ENCODE results near the gene RAB8B. TPM values are rescaled to one million over a fixed set of nuclear protein-coding genes. Genes with fewer than 3 reads are reported as not detected.

RAB8B gene
- total RNA-seq, 4 donors from 2014 or later: 26.1 to 48.1 (median 33.0) TPM

- no peak overlapping the region for H3K27ac ChIP-seq
Observed at GRCh38 chr15:63256433-63257274, 67.2 kb downstream of the RAB8B start.

GRCh38 chr15:63258658-63259057 lies 69.3 kb downstream of the RAB8B start:
- TF ChIP-seq, protein P1, sequence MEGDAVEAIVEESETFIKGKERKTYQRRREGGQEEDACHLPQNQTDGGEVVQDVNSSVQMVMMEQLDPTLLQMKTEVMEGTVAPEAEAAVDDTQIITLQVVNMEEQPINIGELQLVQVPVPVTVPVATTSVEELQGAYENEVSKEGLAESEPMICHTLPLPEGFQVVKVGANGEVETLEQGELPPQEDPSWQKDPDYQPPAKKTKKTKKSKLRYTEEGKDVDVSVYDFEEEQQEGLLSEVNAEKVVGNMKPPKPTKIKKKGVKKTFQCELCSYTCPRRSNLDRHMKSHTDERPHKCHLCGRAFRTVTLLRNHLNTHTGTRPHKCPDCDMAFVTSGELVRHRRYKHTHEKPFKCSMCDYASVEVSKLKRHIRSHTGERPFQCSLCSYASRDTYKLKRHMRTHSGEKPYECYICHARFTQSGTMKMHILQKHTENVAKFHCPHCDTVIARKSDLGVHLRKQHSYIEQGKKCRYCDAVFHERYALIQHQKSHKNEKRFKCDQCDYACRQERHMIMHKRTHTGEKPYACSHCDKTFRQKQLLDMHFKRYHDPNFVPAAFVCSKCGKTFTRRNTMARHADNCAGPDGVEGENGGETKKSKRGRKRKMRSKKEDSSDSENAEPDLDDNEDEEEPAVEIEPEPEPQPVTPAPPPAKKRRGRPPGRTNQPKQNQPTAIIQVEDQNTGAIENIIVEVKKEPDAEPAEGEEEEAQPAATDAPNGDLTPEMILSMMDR (IDR thresholded peaks at IDR 0.05): no peak
- TF ChIP-seq POLR2AphosphoS5 (IDR thresholded peaks at IDR 0.05) (no peak), EP300 (IDR thresholded peaks at IDR 0.05) (no peak), POLR2A (IDR thresholded peaks at IDR 0.05) (no peak)
- no peak overlapping the region for H3K27ac ChIP-seq
- H3K36me3 ChIP-seq: peaks cover 0 to 52% of the 10 kb centered on the region in 2 donors
- no peaks in the 10 kb centered on the region for H3K9me3 ChIP-seq
- no peak for ATAC-seq
- H3K4me1 ChIP-seq: peaks cover 0 to 7% (median 3%) of the 10 kb centered on the region in 3 donors
- 73 to 80% methylated on average over 2 of the region's 2 CpGs for WGBS, 2 donors (ENCODE audit: low coverage in 1 of 2)
- H3K27me3 ChIP-seq: no peaks in the 10 kb centered on the region
- no peak overlapping the region for H3K4me3 ChIP-seq

More at GRCh38 chr15:63256433-63257274, 67.2 kb downstream of the RAB8B start:
- H3K4me3 ChIP-seq: no peak overlapping the region
- ATAC-seq: no peak
- 55 to 58% methylated on average over 5 of the region's 5 CpGs for WGBS, 2 donors (ENCODE audit: low coverage in 1 of 2)
- H3K36me3 ChIP-seq: peaks cover 0 to 47% of the 10 kb centered on the region in 2 donors
- peaks cover 0 to 7% (median 3%) of the 10 kb centered on the region in 3 donors for H3K4me1 ChIP-seq
- H3K9me3 ChIP-seq: no peaks in the 10 kb centered on the region
- H3K27me3 ChIP-seq: no peaks in the 10 kb centered on the region
- TF ChIP-seq, protein P1 (IDR thresholded peaks at IDR 0.05): no peak
- no peak for TF ChIP-seq POLR2A (IDR thresholded peaks at IDR 0.05)
- no peak for TF ChIP-seq EP300 (IDR thresholded peaks at IDR 0.05)
- TF ChIP-seq POLR2AphosphoS5 (IDR thresholded peaks at IDR 0.05): no peak

GRCh38 chr15:63260791-63261190 lies 71.4 kb downstream of the RAB8B start:
- H3K4me1 ChIP-seq: peaks cover 0 to 7% (median 3%) of the 10 kb centered on the region in 3 donors
- WGBS, 2 donors (ENCODE audit: low coverage in 1 of 2): 75 to 81% methylated on average over 4 to 5 of the region's 5 CpGs

DNA sequence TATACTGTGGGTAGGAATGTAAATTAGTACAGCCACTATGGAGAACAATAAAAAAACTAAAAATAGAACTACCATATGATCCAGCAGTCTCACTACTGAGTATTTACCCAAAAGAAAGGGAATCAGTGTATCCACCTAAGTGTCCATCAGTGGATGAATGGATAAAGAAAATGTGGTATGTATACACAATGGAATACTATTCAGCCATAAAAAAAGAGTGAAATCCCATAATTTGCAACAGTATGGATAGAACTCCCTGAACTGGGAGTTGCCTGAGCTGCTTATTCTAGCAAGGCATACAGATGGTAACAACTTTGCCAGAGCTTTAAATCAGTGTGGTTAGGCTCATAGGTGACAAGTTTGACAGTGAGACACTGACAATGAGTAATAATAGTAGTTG lies 71.9 kb downstream of the RAB8B start:
- H3K36me3 ChIP-seq: peaks cover 0 to 68% of the 10 kb centered on the region in 2 donors
- no peaks in the 10 kb centered on the region for H3K9me3 ChIP-seq
- peaks cover 0 to 6% (median 3%) of the 10 kb centered on the region in 3 donors for H3K4me1 ChIP-seq
- H3K27ac ChIP-seq: no peak overlapping the region
- no peak for ATAC-seq
- TF ChIP-seq, protein P1 (IDR thresholded peaks at IDR 0.05): no peak
- TF ChIP-seq EP300 (IDR thresholded peaks at IDR 0.05) (no peak), POLR2AphosphoS5 (IDR thresholded peaks at IDR 0.05) (no peak), POLR2A (IDR thresholded peaks at IDR 0.05) (no peak)
- H3K4me3 ChIP-seq: no peak overlapping the region
- H3K27me3 ChIP-seq: no peaks in the 10 kb centered on the region

More at GRCh38 chr15:63260791-63261190, 71.4 kb downstream of the RAB8B start:
- no peaks in the 10 kb centered on the region for H3K27me3 ChIP-seq
- H3K27ac ChIP-seq: no peak overlapping the region
- TF ChIP-seq POLR2AphosphoS5 (IDR thresholded peaks at IDR 0.05): no peak
- TF ChIP-seq, protein P1 (IDR thresholded peaks at IDR 0.05): no peak
- no peak for TF ChIP-seq EP300 (IDR thresholded peaks at IDR 0.05)
- no peaks in the 10 kb centered on the region for H3K9me3 ChIP-seq
- peaks cover 0 to 66% of the 10 kb centered on the region in 2 donors for H3K36me3 ChIP-seq
- ATAC-seq: no peak
- no peak overlapping the region for H3K4me3 ChIP-seq

- no peak for ATAC-seq
- Histone ChIP-seq H3K9me3 (no peaks in the 10 kb centered on the region), H3K4me3 (no peak overlapping the region), H3K27me3 (no peaks in the 10 kb centered on the region), H3K36me3 (peaks cover 0 to 66% of the 10 kb centered on the region in 2 donors), H3K4me1 (no peaks in the 10 kb centered on the region), H3K27ac (no peak overlapping the region)
- WGBS, 2 donors (ENCODE audit: low coverage in 1 of 2): 79 to 91% methylated on average over 5 to 6 of the region's 6 CpGs
- TF ChIP-seq EP300 (IDR thresholded peaks at IDR 0.05) (no peak), POLR2A (IDR thresholded peaks at IDR 0.05) (no peak), POLR2AphosphoS5 (IDR thresholded peaks at IDR 0.05) (no peak)
- TF ChIP-seq, protein P1 (IDR thresholded peaks at IDR 0.05): no peak
Observed at GRCh38 chr15:63263519-63263918, 74.1 kb downstream of the RAB8B start.
